Keratinocyte (primary cell): ENCODE results near the gene LEFTY1. TPM values are rescaled to one million over a fixed set of nuclear protein-coding genes. Genes with fewer than 3 reads are reported as not detected.

ENCODE experiments used
- DNase-seq: peaks from one replicate; pipeline ENCODE4 v3.0.0-alpha.2; 2011; ENCODE audit warnings: low read depth, missing footprints, low spot score
- FAIRE-seq: peaks from 2 replicates; lab custom pipeline; 2011; peaks lifted over from hg19 to GRCh38; lab: Jason Lieb, UNC
- H2AFZ ChIP-seq: 2 replicates; pipeline ENCODE4 v1.6.0; 2012; ENCODE audit warnings: low read length, control low read depth, inconsistent platforms; ENCODE audit not compliant: control insufficient read depth
- H3K27ac ChIP-seq: 2 replicates; pipeline ENCODE4 v1.5.1; 2011; ENCODE audit warnings: low read length; ENCODE audit not compliant: control insufficient read depth, insufficient read depth
- H3K27me3 ChIP-seq: 3 replicates; pipeline ENCODE4 v1.6.0; 2011; ENCODE audit warnings: low read length; ENCODE audit not compliant: control insufficient read depth, insufficient read depth; ENCODE audit errors: extremely low read depth
- H3K36me3 ChIP-seq, 2 experiments: 2 replicates in 1 of 2; 3 replicates in 1 of 2; pipeline ENCODE4 v1.5.1; 2011; ENCODE audit warnings: low read length in 2 of 2, mild to moderate bottlenecking in 1 of 2; ENCODE audit not compliant: control insufficient read depth in 2 of 2, insufficient read depth in 2 of 2; ENCODE audit errors: extremely low read depth in 1 of 2
- H3K4me1 ChIP-seq: 3 replicates; pipeline ENCODE4 v1.5.1; 2011; ENCODE audit warnings: low read length; ENCODE audit not compliant: control insufficient read depth, insufficient read depth; ENCODE audit errors: extremely low read depth
- H3K4me2 ChIP-seq: 3 replicates; pipeline ENCODE4 v1.6.0; 2011; ENCODE audit warnings: low read depth, low read length; ENCODE audit not compliant: control insufficient read depth, insufficient read depth; ENCODE audit errors: extremely low read depth
- H3K4me3 ChIP-seq, 3 experiments: fragments of 200-600 bp in 1 of 3; sonication (generic) in 1 of 3; 2 replicates in 2 of 3; 3 replicates in 1 of 3; pipeline ENCODE4 v1.5.1; 2011 to 2016; ENCODE audit warnings: low read length in 3 of 3, mild to moderate bottlenecking in 3 of 3, control low read depth in 2 of 3, inconsistent platforms in 1 of 3, low read depth in 1 of 3, mixed read lengths in 1 of 3, mixed run types in 1 of 3, moderate library complexity in 1 of 3; ENCODE audit not compliant: control insufficient read depth in 2 of 3, insufficient read depth in 2 of 3; ENCODE audit errors: extremely low read depth in 1 of 3
- H3K79me2 ChIP-seq: 2 replicates; pipeline ENCODE4 v1.6.0; 2012; ENCODE audit warnings: low read length; ENCODE audit not compliant: control insufficient read depth, insufficient read depth
- H3K9ac ChIP-seq: 3 replicates; pipeline ENCODE4 v1.6.0; 2011; ENCODE audit warnings: low read length; ENCODE audit not compliant: control insufficient read depth, insufficient read depth; ENCODE audit errors: extremely low read depth
- H3K9me1 ChIP-seq: 3 replicates; pipeline ENCODE4 v1.6.0; 2011; ENCODE audit warnings: low read length; ENCODE audit not compliant: control insufficient read depth, insufficient read depth; ENCODE audit errors: extremely low read depth
- H3K9me3 ChIP-seq: 2 replicates; pipeline ENCODE4 v1.5.1; 2012; ENCODE audit warnings: low read depth, low read length; ENCODE audit not compliant: control insufficient read depth
- H4K20me1 ChIP-seq: 3 replicates; pipeline ENCODE4 v1.6.0; 2011; ENCODE audit warnings: low read length; ENCODE audit not compliant: control insufficient read depth, insufficient read depth; ENCODE audit errors: extremely low read depth
- EZH2 ChIP-seq: IDR thresholded peaks from one replicate; pipeline ENCODE4 v1.6.1; 2012; ENCODE audit warnings: inconsistent platforms, mild to moderate bottlenecking, low read length, moderate library complexity
- dilution Hi-C: fragments of 300-500 bp; cut with MboI; formaldehyde crosslinking; loops from one replicate; pipeline ENCODE4 v1.7.0; 2020; ENCODE audit warnings: low sequenced_read_pairs; ENCODE audit not compliant: extremely low pct_ligation_motif_present
- polyA plus RNA-seq, 5 experiments: library from polyadenylated mRNA; depleted of rRNA in 3 of 5; stranded (reverse) in 3 of 5; stranded (forward) in 1 of 5; unstranded in 1 of 5; fragments of >200 nt; gene quantifications; 1 replicate in 1 of 5; 2 replicates in 3 of 5; 3 replicates in 1 of 5; pipeline versions ENCODE4 v1.2.1 to v1.2.3, GENCODE V29; 2011 to 2012; ENCODE audit warnings: missing spikeins in 2 of 5, low read depth in 1 of 5, low replicate concordance in 1 of 5
- TF ChIP-seq, protein P1 (sequence below), 3 experiments: IDR thresholded peaks in 1 of 3; conservative IDR thresholded peaks in 1 of 3; optimal IDR thresholded peaks in 1 of 3; 2 replicates in 2 of 3; 3 replicates in 1 of 3; pipeline versions ENCODE3 to v1.5.1; 2011; ENCODE audit warnings: low read length in 3 of 3, mild to moderate bottlenecking in 3 of 3, moderate library complexity in 2 of 3, control low read depth in 1 of 3, inconsistent platforms in 1 of 3; ENCODE audit not compliant: insufficient read depth in 2 of 3; ENCODE audit errors: extremely low read depth in 1 of 3

LEFTY1 gene
- polyA plus RNA-seq, 1 donor (not counting 4 experiments of a cell fraction or from before 2014, with no cell fraction given), result not detected

DNA sequence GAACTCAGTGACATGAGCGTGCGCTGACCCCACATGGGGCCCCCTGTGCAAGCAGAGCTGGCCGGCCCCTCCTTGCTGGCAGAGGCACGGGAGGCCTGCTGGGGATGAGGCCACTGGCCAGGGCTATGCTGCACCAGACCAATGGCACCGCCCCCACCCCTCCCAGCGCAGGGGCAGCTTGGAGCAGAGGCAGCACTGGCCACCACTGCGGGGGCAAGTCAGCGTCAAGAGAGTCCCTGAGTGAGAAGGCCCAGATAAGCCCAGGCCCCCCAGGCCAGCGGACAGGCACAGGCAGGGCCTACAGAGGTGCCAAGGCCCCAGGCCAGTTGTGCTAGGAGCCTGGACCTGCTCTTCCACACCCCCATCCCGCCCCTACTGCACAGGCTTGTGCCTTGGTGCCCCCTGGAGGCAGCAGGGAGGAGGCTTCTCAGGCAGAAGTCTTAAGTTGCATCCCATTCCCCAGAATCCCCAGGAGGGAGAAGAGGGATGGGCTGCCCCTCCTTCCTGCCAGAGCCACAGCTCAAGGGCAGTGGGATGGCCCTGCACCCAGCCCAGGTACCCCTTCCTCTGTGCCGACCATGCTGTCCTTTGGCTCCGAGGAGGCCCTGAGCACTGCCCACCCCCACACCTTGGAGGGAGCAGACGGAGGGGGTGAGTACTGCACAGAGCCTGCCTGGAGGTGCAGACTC lies 43.2 kb downstream of the LEFTY1 start:
- FAIRE-seq, result no peak
- H3K4me1 ChIP-seq, result no peaks in the 10 kb centered on the region
- H3K9ac ChIP-seq, result no peak overlapping the region
- no peaks in the 10 kb centered on the region for H3K79me2 ChIP-seq
- peaks cover 4% of the 10 kb centered on the region for H4K20me1 ChIP-seq
- no peak for TF ChIP-seq EZH2
- TF ChIP-seq, protein P1, sequence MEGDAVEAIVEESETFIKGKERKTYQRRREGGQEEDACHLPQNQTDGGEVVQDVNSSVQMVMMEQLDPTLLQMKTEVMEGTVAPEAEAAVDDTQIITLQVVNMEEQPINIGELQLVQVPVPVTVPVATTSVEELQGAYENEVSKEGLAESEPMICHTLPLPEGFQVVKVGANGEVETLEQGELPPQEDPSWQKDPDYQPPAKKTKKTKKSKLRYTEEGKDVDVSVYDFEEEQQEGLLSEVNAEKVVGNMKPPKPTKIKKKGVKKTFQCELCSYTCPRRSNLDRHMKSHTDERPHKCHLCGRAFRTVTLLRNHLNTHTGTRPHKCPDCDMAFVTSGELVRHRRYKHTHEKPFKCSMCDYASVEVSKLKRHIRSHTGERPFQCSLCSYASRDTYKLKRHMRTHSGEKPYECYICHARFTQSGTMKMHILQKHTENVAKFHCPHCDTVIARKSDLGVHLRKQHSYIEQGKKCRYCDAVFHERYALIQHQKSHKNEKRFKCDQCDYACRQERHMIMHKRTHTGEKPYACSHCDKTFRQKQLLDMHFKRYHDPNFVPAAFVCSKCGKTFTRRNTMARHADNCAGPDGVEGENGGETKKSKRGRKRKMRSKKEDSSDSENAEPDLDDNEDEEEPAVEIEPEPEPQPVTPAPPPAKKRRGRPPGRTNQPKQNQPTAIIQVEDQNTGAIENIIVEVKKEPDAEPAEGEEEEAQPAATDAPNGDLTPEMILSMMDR (optimal IDR thresholded peaks at IDR 0.05 in 1 of 3, IDR thresholded peaks at IDR 0.05 in 1 of 3, conservative IDR thresholded peaks at IDR 0.05 in 1 of 3; ENCODE audit: extremely low read depth in 1 of 3, insufficient read depth in 2 of 3, low read length in 3 of 3), result peak; percentile 69 to 93 (median 88)
- H3K4me3 ChIP-seq, result no peak overlapping the region
- H3K4me2 ChIP-seq, result no peak overlapping the region
- dilution Hi-C loops, result no loop called here
- H3K36me3 ChIP-seq, result peaks cover 4 to 11% of the 10 kb centered on the region in 2 experiments
- no peaks in the 10 kb centered on the region for H3K9me3 ChIP-seq
- peak; percentile 44 for DNase-seq
- H3K27ac ChIP-seq, result no peak overlapping the region
- no peaks in the 10 kb centered on the region for H3K27me3 ChIP-seq
- H2AFZ ChIP-seq, result no peak overlapping the region
- H3K9me1 ChIP-seq, result no peaks in the 10 kb centered on the region

DNA sequence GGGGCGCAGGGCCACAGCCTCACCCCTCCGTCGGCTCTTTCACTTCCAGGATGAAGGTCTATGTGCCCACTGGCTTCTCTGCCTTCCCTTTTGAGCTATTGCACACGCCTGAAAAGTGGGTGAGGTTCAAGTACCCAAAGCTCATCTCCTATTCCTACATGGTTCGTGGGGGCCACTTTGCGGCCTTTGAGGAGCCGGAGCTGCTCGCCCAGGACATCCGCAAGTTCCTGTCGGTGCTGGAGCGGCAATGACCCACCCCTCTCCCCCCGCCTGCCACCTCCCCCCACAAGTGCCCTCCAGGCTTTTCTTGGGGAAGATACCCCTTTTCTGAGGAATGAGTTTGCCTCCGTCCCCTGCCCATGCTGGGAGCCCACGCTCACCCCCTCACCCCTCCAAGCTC lies 43.8 kb downstream of the LEFTY1 start:
- no peak overlapping the region for H3K9ac ChIP-seq
- FAIRE-seq, result no peak
- H3K9me1 ChIP-seq, result no peaks in the 10 kb centered on the region
- no peak for DNase-seq
- no peak overlapping the region for H2AFZ ChIP-seq
- TF ChIP-seq, protein P1 (optimal IDR thresholded peaks at IDR 0.05 in 1 of 3, IDR thresholded peaks at IDR 0.05 in 1 of 3, conservative IDR thresholded peaks at IDR 0.05 in 1 of 3; ENCODE audit: extremely low read depth in 1 of 3, insufficient read depth in 2 of 3, low read length in 3 of 3), result no peak
- TF ChIP-seq EZH2, result no peak
- H3K27ac ChIP-seq, result no peak overlapping the region
- H3K79me2 ChIP-seq, result no peaks in the 10 kb centered on the region
- H3K4me1 ChIP-seq, result no peaks in the 10 kb centered on the region
- peaks cover 4 to 11% of the 10 kb centered on the region in 2 experiments for H3K36me3 ChIP-seq
- peaks cover 4% of the 10 kb centered on the region for H4K20me1 ChIP-seq
- H3K4me3 ChIP-seq, result no peak overlapping the region
- no peaks in the 10 kb centered on the region for H3K9me3 ChIP-seq
- dilution Hi-C loops, result no loop called here
- H3K27me3 ChIP-seq, result no peaks in the 10 kb centered on the region
- H3K4me2 ChIP-seq, result no peak overlapping the region
